Fibroblast of villous mesenchyme (primary cell): ENCODE data around the gene KDM3B. TPM values are rescaled to one million over a fixed set of nuclear protein-coding genes. Genes with fewer than 3 reads are reported as not detected.

ENCODE experiments used
- DNase-seq: peaks from one replicate; pipeline ENCODE4 v3.0.0-alpha.2; 2010; ENCODE audit warnings: low read depth
- H3K4me3 ChIP-seq: 2 replicates; pipeline ENCODE4 v1.5.1; 2011; ENCODE audit warnings: low read depth, mild to moderate bottlenecking, low read length
- CTCF ChIP-seq: IDR thresholded peaks from 2 replicates; pipeline ENCODE4 v1.5.1; 2012; ENCODE audit warnings: low read depth, mild to moderate bottlenecking, low read length; ENCODE audit not compliant: insufficient read depth
- total RNA-seq: library from RNA; depleted of rRNA; stranded (reverse); fragments of >200 nt; gene quantifications from 2 replicates; pipeline ENCODE4 v1.2.3, GENCODE V29; 2012

KDM3B gene
- total RNA-seq, 1 donor, result 51.4 TPM

GRCh38 chr5:138330813-138331448 lies 21.6 kb upstream of the KDM3B start:
- no peak for TF ChIP-seq CTCF
- DNase-seq, result no peak
- peak overlapping the region; percentile 84 for H3K4me3 ChIP-seq

GRCh38 chr5:138331449-138332368 lies 20.8 kb upstream of the KDM3B start, which contains the start of gene CDC25C:
Gene CDC25C (minus strand): TSS chr5:138331804. CDS start chr5:138331180, 624 bp downstream.
- peak within 1 kb of the TSS; percentile 84 for H3K4me3 ChIP-seq
- DNase-seq, result peak; percentile 100
- TF ChIP-seq CTCF, result no peak

- no peak for TF ChIP-seq CTCF
- no peak overlapping the region for H3K4me3 ChIP-seq
- DNase-seq, result no peak
Measured at GRCh38 chr5:138334867-138335447, 17.5 kb upstream of the KDM3B start.

GRCh38 chr5:138336952-138337684 lies 15.4 kb upstream of the KDM3B start:
- DNase-seq, result peak; percentile 88
- peak overlapping the region; percentile 94 for H3K4me3 ChIP-seq
- no peak for TF ChIP-seq CTCF

- H3K4me3 ChIP-seq, result peak within 1 kb of the TSS; percentile 94
- TF ChIP-seq CTCF, result no peak
- DNase-seq, result peak; percentile 95
Measured at GRCh38 chr5:138337685-138338410, 14.6 kb upstream of the KDM3B start, which contains the start of gene FAM53C. Gene FAM53C (plus strand): TSS chr5:138338266. CDS start chr5:138341336, 3,070 bp downstream.
